ENCODE results near the gene KIFC3. TPM values are rescaled to one million over a fixed set of nuclear protein-coding genes. Genes with fewer than 3 reads are reported as not detected.

KIFC3 gene
- total and polyA plus RNA-seq, 7 experiments from 2014 or later = 0.73 to 9.2 (median 1.6) TPM; not detected in 3

- H3K36me3 ChIP-seq (ENCODE audit: control insufficient read depth in 2 of 3, insufficient read depth in 3 of 3, low read length in 3 of 3) = peaks cover 0 to 53% (median 3%) of the 10 kb centered on the region in 3 experiments
- no peak overlapping the region for H3K4me3 ChIP-seq (ENCODE audit: low read length)
- DNase-seq (no peak), ATAC-seq (no peak)
- Mint-ChIP-seq H3K9me3 (peaks cover 0 to 1% (median 0%) of the 10 kb centered on the region in 11 donors), H3K27ac (peak overlapping the region in 1 of 9 donors; percentile 36), H3K36me3 (peaks cover 2 to 15% (median 5%) of the 10 kb centered on the region in 5 donors), H3K4me1 (peaks cover 0 to 12% (median 0%) of the 10 kb centered on the region in 7 donors), H3K27me3 (no peaks in the 10 kb centered on the region), H3K4me3 (peak overlapping the region in 1 of 10 donors; percentile 29)
- H3K27me3 ChIP-seq (ENCODE audit: control insufficient read depth in 2 of 2, insufficient read depth in 2 of 2, low read length in 2 of 2) = no peaks in the 10 kb centered on the region
- no peaks in the 10 kb centered on the region for H3K9me3 ChIP-seq (ENCODE audit: control insufficient read depth in 2 of 3, low read length in 3 of 3)
- intact Hi-C loops (cut with micrococcal nuclease) = no loop called here
- no peak overlapping the region for H3K27ac ChIP-seq (ENCODE audit: low read depth, low read length)
- no peaks in the 10 kb centered on the region for H3K4me1 ChIP-seq (ENCODE audit: control insufficient read depth in 2 of 2, insufficient read depth in 2 of 2, low read length in 2 of 2)
- ChIA-PET CTCF (interaction anchor here (1.3 kb wide), 1 partner anchor 10 kb away, joined by 4 read pairs; no protein-coding TSS in a partner anchor), POLR2A (no interaction called here)
These were observed 50.6 kb downstream of the KIFC3 start for GRCh38 chr16:57751539-57752202.

DNA sequence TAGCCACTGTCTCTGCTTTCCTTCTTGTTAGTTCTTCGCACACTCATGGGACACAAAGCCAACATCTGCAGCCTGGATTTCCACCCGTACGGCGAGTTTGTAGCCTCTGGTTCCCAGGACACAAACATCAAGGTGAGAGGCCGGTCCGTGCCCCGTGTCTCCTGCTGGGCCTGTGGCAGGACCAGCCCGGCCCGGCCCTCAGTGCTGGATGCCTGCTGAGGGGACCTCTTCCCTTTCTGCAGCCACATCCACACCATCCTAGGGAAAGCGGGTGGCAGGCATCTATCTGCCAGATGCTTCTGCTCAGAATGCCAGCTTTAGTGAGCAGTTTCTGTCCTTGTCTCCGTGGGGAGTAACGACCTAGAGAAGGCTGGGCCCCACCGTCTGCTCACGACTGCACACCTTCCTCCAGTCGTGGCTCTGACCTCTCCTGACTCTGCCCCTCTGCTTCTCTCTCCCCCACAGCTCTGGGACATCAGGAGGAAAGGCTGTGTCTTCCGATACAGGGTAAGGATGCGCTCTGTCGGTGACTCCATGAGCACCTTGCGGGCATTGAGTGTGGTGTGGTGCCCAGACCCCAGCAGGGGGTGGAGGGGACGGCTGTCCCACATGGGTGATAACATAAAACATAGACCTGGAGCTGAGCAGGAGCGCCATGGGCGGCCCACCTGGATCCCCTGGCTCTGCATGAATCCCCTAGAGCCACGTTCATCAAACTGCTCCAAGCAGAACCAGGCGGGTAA, 51.3 kb downstream of the KIFC3 start:
- Mint-ChIP-seq H3K27ac (peak overlapping the region in 3 of 9 donors; percentile 3 to 36 (median 21)), H3K4me1 (peaks cover 0 to 12% (median 0%) of the 10 kb centered on the region in 7 donors), H3K4me3 (no peak overlapping the region), H3K27me3 (no peaks in the 10 kb centered on the region), H3K9me3 (peaks cover 0 to 1% (median 0%) of the 10 kb centered on the region in 11 donors), H3K36me3 (peaks cover 2 to 18% (median 7%) of the 10 kb centered on the region in 5 donors)
- H3K27ac ChIP-seq (ENCODE audit: low read depth, low read length) = no peak overlapping the region
- no peaks in the 10 kb centered on the region for H3K4me1 ChIP-seq (ENCODE audit: control insufficient read depth in 2 of 2, insufficient read depth in 2 of 2, low read length in 2 of 2)
- no peaks in the 10 kb centered on the region for H3K9me3 ChIP-seq (ENCODE audit: control insufficient read depth in 2 of 3, low read length in 3 of 3)
- no peak overlapping the region for H3K4me3 ChIP-seq (ENCODE audit: low read length)
- H3K36me3 ChIP-seq (ENCODE audit: control insufficient read depth in 2 of 3, insufficient read depth in 3 of 3, low read length in 3 of 3) = peaks cover 0 to 49% (median 3%) of the 10 kb centered on the region in 3 experiments
- H3K27me3 ChIP-seq (ENCODE audit: control insufficient read depth in 2 of 2, insufficient read depth in 2 of 2, low read length in 2 of 2) = no peaks in the 10 kb centered on the region
- DNase-seq (no peak), ATAC-seq (no peak)
- ChIA-PET CTCF (no interaction called here), POLR2A (no interaction called here)
- intact Hi-C loops (cut with micrococcal nuclease) = no loop called here

DNA sequence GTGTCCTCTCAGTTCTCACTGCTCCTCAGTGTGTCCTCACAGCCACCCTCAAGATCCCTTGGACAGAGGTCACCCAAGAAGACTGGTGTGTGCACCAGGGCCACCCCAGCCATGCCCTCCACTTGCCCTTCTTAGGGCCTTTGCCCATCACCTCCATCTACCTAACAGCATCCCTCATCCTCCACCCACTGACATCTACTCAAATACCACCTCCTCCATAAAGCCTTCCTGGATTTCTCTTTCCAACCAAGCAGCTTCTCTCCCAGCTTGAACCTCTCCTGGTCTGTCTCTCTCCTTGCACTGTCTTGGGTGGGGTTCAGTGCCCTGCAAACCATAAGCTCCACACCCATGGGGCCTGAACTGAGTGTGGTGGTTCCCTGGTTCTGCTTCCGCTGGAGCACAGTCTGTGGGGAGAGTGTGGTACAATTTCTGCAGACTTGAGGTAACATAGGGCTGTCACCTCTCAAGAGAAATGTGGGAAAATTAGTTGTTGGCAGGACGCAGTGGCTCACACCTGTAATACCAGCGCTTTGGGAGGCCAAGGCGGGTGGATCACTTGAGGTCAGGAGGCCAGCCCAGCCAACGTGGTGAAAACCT, 52.3 kb downstream of the KIFC3 start:
- Histone ChIP-seq H3K27ac (ENCODE audit: low read depth, low read length) (no peak overlapping the region), H3K4me1 (ENCODE audit: control insufficient read depth in 2 of 2, insufficient read depth in 2 of 2, low read length in 2 of 2) (no peaks in the 10 kb centered on the region), H3K9me3 (ENCODE audit: control insufficient read depth in 2 of 3, low read length in 3 of 3) (no peaks in the 10 kb centered on the region), H3K36me3 (ENCODE audit: control insufficient read depth in 2 of 3, insufficient read depth in 3 of 3, low read length in 3 of 3) (peaks cover 0 to 43% (median 3%) of the 10 kb centered on the region in 3 experiments), H3K27me3 (ENCODE audit: control insufficient read depth in 2 of 2, insufficient read depth in 2 of 2, low read length in 2 of 2) (no peaks in the 10 kb centered on the region), H3K4me3 (ENCODE audit: low read length) (no peak overlapping the region)
- peaks cover 0 to 1% (median 0%) of the 10 kb centered on the region in 11 donors for H3K9me3 Mint-ChIP-seq
- peak overlapping the region in 1 of 10 donors; percentile 6 for H3K4me3 Mint-ChIP-seq
- H3K27ac Mint-ChIP-seq = no peak overlapping the region
- no peaks in the 10 kb centered on the region for H3K27me3 Mint-ChIP-seq
- peaks cover 2 to 24% (median 4%) of the 10 kb centered on the region in 5 donors for H3K36me3 Mint-ChIP-seq
- CTCF ChIA-PET = no interaction called here
- peaks cover 0 to 12% (median 0%) of the 10 kb centered on the region in 7 donors for H3K4me1 Mint-ChIP-seq
- POLR2A ChIA-PET = no interaction called here
- no peak for DNase-seq
- intact Hi-C loops (cut with micrococcal nuclease) = no loop called here
- no peak for ATAC-seq

DNA sequence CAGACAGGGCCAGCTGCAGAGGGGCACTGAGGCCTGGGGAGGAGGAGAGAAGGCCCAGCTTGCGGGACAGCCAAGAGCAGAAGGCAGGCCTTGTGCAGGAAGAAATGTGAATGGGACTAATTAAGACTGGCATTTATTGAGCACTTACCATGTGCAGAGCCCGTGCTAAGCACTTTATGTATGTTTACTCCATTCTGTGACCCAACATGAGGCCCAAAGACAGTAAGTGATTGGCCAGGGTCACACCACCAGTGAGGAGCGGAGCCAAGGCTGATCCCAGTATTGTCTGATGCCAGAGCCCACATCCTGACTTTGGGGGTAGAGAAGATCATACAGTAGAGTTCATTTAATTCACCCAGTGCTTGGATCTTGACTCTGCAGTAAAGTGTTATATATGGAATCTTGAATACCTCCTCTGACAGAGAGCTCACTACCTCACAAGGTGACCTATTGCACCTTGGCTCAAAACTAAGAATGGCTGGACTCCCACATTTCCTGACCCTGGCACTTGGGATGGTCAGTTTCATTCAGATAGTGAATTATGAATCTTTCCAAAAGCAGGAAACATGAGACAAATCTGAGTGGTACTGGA, 53.1 kb downstream of the KIFC3 start:
- Mint-ChIP-seq H3K4me1 (peaks cover 0 to 12% (median 0%) of the 10 kb centered on the region in 7 donors), H3K36me3 (peaks cover 2 to 30% (median 4%) of the 10 kb centered on the region in 5 donors), H3K27ac (peak overlapping the region in 1 of 9 donors; percentile 36), H3K9me3 (peaks cover 0 to under 1% (median 0%) of the 10 kb centered on the region in 11 donors), H3K27me3 (no peaks in the 10 kb centered on the region), H3K4me3 (no peak overlapping the region)
- Histone ChIP-seq H3K27me3 (ENCODE audit: control insufficient read depth in 2 of 2, insufficient read depth in 2 of 2, low read length in 2 of 2) (no peaks in the 10 kb centered on the region), H3K9me3 (ENCODE audit: control insufficient read depth in 2 of 3, low read length in 3 of 3) (no peaks in the 10 kb centered on the region), H3K4me1 (ENCODE audit: control insufficient read depth in 2 of 2, insufficient read depth in 2 of 2, low read length in 2 of 2) (no peaks in the 10 kb centered on the region), H3K27ac (ENCODE audit: low read depth, low read length) (no peak overlapping the region), H3K4me3 (ENCODE audit: low read length) (no peak overlapping the region), H3K36me3 (ENCODE audit: control insufficient read depth in 2 of 3, insufficient read depth in 3 of 3, low read length in 3 of 3) (peaks cover 0 to 42% (median 3%) of the 10 kb centered on the region in 3 experiments)
- intact Hi-C loops (cut with micrococcal nuclease) = no loop called here
- ChIA-PET CTCF (no interaction called here), POLR2A (no interaction called here)
- DNase-seq (no peak), ATAC-seq (no peak)

DNA sequence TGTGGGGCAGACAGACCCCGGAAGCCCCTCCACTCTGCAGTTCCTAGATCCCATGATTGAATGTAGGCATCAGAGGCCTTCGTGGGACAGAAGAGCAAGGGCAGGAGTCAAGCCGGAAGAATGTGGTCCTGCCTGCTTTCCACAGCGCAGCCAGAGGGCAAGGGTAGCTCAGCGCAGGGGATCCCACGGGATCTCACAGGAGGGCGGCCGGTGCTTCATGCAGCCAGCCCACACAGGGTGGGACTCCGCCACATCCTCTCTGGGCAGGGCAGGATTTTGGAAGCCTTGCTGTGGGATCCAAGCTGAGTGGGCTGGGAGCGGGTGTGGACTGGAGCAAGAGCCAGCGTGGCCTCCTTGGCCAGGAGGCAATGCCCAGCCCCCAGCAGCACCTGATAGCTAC, 53.7 kb downstream of the KIFC3 start:
- ATAC-seq (no peak), DNase-seq (no peak)
- H3K4me1 Mint-ChIP-seq = peaks cover 0 to 12% (median 0%) of the 10 kb centered on the region in 7 donors
- POLR2A ChIA-PET = interaction anchor here (0.5 kb wide), 1 partner anchor 13 kb away, joined by 3 read pairs; the partner anchor contains the start of gene KATNB1
- H3K27ac ChIP-seq (ENCODE audit: low read depth, low read length) = no peak overlapping the region
- H3K4me3 Mint-ChIP-seq = no peak overlapping the region
- H3K27ac Mint-ChIP-seq = no peak overlapping the region
- no peaks in the 10 kb centered on the region for H3K4me1 ChIP-seq (ENCODE audit: control insufficient read depth in 2 of 2, insufficient read depth in 2 of 2, low read length in 2 of 2)
- H3K27me3 Mint-ChIP-seq = no peaks in the 10 kb centered on the region
- intact Hi-C loops (cut with micrococcal nuclease) = no loop called here
- no peaks in the 10 kb centered on the region for H3K27me3 ChIP-seq (ENCODE audit: control insufficient read depth in 2 of 2, insufficient read depth in 2 of 2, low read length in 2 of 2)
- H3K9me3 Mint-ChIP-seq = no peaks in the 10 kb centered on the region
- H3K36me3 ChIP-seq (ENCODE audit: control insufficient read depth in 2 of 3, insufficient read depth in 3 of 3, low read length in 3 of 3) = peaks cover 0 to 44% (median 3%) of the 10 kb centered on the region in 3 experiments
- H3K36me3 Mint-ChIP-seq = peaks cover 2 to 34% (median 4%) of the 10 kb centered on the region in 5 donors
- CTCF ChIA-PET = no interaction called here
- H3K4me3 ChIP-seq (ENCODE audit: low read length) = no peak overlapping the region
- H3K9me3 ChIP-seq (ENCODE audit: control insufficient read depth in 2 of 3, low read length in 3 of 3) = no peaks in the 10 kb centered on the region

DNA sequence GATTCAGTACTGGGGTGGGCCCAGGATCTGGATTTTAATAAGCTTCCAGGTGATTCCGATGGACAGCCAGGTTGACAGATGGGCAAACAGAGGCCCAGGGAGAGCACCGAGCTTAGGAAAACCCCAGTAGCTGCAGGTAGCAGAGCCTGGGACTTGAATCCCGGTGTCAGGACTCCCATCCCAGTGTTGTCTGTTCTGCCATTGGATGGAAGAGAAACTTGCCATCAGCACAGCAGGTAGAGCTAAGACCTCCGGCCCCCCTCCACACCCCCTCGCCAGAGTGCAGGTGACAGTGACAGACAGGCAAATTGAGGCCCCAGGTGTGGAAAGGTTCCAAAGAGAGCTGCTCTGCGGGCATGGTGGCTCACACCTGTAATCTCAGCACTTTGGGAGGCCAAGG, 54.3 kb downstream of the KIFC3 start:
- H3K27me3 ChIP-seq (ENCODE audit: control insufficient read depth in 2 of 2, insufficient read depth in 2 of 2, low read length in 2 of 2) = no peaks in the 10 kb centered on the region
- peaks cover 0 to 43% (median 3%) of the 10 kb centered on the region in 3 experiments for H3K36me3 ChIP-seq (ENCODE audit: control insufficient read depth in 2 of 3, insufficient read depth in 3 of 3, low read length in 3 of 3)
- Mint-ChIP-seq H3K4me1 (peaks cover 0 to 12% (median 0%) of the 10 kb centered on the region in 7 donors), H3K36me3 (peaks cover 2 to 34% (median 4%) of the 10 kb centered on the region in 5 donors), H3K4me3 (no peak overlapping the region), H3K27ac (no peak overlapping the region), H3K9me3 (no peaks in the 10 kb centered on the region), H3K27me3 (no peaks in the 10 kb centered on the region)
- ATAC-seq (no peak), DNase-seq (no peak)
- H3K4me3 ChIP-seq (ENCODE audit: low read length) = no peak overlapping the region
- ChIA-PET CTCF (no interaction called here), POLR2A (interaction anchor here (0.5 kb wide), 1 partner anchor 12 kb away, joined by 3 read pairs; the partner anchor contains the start of gene KATNB1)
- intact Hi-C loops (cut with micrococcal nuclease) = no loop called here
- H3K4me1 ChIP-seq (ENCODE audit: control insufficient read depth in 2 of 2, insufficient read depth in 2 of 2, low read length in 2 of 2) = no peaks in the 10 kb centered on the region
- H3K27ac ChIP-seq (ENCODE audit: low read depth, low read length) = no peak overlapping the region
- no peaks in the 10 kb centered on the region for H3K9me3 ChIP-seq (ENCODE audit: control insufficient read depth in 2 of 3, low read length in 3 of 3)
